KOPT-K1 (cell line): ENCODE results near the gene TMEM271.

Experiments
- H3K27ac ChIP-seq: fragments of 200-600 bp; sonication (generic); 2 replicates; pipeline ENCODE4 v1.5.1; 2016; ENCODE audit warnings: antibody characterized with exemption, mild to moderate bottlenecking, low read depth, low read length; ENCODE audit not compliant: poor library complexity, severe bottlenecking
- H3K36me3 ChIP-seq: fragments of 200-600 bp; sonication (generic); 2 replicates; pipeline ENCODE4 v1.5.1; 2017; ENCODE audit warnings: antibody characterized with exemption, mild to moderate bottlenecking, low read length, moderate library complexity; ENCODE audit not compliant: insufficient read depth
- H3K9me3 ChIP-seq: fragments of 200-600 bp; sonication (generic); 2 replicates; pipeline ENCODE4 v1.5.1; 2017; ENCODE audit warnings: antibody characterized with exemption, low read length, mild to moderate bottlenecking; ENCODE audit not compliant: insufficient read depth, poor library complexity, severe bottlenecking

The TMEM271 gene

DNA sequence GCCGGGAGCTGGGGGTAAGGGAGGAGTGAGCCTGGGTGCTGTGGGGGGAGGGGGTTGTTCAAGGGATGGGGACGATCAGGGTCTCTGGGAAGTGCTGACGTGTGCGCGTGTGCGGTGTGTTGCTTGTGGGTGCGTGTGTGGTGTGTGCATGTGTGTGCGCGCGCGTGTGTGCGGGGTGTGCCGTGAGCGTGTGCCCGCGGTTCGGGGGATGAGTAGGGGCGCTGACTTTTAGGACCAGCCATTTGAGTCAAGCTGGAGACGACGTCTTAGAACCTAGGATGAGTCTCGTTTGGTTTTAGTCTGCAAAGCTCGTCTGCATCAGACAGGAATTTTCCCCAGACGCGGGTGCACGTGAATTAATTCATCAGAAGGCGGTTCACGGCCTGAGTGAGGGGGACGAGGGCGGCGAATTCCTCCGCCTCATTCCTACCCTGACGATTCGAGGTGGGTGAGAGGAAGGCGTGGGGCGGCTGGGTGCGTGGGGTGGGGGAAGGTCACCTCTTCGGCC lies 950 bp upstream of the TMEM271 start:
- H3K9me3 ChIP-seq = peaks cover 44% of the 10 kb centered on the region
- no peak overlapping the region for H3K27ac ChIP-seq

DNA sequence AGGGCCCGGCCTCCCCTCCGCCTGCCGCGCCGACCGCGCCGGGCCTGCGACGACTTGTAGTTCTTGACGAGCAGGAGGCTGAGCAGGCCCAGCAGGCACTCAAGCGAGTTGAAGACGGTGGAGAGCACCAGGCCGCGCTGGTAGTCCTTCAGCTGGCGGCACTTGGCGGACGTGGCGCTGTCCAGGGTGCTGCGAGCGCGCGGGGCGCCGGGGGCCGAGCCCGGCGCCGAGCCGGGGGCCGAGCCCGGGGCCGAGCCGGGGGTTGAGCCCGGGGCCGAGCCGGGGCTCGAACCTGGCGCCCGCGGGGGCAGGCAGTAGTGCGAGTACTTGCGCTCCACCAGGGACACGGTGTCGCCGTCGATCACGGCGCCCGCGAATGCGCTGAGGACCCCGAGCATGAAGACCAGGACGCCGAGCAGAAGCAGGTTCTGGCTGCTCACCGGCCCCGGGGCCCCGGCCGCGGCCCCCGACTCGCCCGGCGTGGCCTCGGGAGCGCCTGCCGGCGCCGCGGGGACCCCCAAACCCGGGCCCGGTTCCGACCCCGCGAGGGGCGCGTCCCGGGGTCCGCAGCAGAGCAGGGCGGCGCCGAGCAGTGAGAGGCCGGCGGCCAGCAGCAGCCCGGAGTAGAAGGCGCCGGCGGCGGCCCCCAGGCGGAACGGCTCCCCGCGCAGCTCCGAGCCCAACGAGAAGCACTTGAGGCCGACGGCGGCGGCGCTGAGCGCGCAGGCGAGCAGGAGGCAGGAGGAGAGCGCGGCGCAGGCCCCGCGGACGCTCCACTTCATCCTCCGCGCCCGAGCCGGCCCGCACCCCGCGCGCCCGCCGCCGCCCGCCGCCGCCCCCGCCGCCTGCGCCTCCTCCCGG lies 584 bp downstream of the TMEM271 start:
- H3K36me3 ChIP-seq = no peaks in the 10 kb centered on the region
- H3K27ac ChIP-seq = no peak overlapping the region
- peaks cover 47% of the 10 kb centered on the region for H3K9me3 ChIP-seq

More for the DNA sequence above, 950 bp upstream of the TMEM271 start:
- H3K36me3 ChIP-seq = no peaks in the 10 kb centered on the region

DNA sequence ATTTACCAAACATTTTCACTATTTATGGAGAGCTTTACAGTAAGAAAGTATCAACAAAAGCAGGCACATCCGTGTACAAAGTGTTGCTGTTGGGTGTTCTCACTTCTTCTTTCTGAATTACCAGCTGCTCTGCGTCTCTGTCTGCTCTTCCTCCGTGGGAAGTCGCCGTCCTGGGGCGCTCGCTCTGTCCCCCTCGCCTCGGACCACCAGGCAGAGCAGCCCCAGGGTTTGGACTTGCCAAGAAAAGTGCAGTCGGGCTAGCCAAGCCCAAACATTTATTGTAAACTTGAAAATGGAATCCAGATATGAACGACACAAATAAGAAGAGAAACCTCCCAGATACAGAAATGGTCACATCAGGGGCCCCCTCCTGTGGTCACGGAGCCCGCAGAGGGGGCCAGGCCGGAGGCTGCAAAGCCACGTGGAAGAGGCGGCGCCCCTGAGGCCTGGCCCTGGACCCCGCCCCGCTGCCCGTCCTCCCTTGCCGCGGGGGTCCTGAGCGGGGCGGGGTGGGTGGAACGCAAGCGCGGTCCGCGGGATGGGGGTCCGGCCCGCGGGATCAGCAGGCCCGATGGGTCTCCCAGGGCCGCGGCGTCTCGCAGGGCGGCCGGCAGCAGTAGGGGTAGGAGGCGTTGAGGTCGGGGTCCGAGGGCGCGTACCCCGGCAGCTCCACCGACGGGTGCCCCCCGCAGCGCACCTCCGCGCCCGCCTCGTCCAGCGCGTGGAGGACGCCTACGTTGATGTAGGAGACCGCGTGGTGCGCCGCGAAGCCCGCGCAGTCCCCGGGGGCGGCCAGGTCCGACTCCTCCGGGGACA lies 1.5 kb downstream of the TMEM271 start:
- Histone ChIP-seq H3K9me3 (peaks cover 51% of the 10 kb centered on the region), H3K36me3 (no peaks in the 10 kb centered on the region), H3K27ac (no peak overlapping the region)

DNA sequence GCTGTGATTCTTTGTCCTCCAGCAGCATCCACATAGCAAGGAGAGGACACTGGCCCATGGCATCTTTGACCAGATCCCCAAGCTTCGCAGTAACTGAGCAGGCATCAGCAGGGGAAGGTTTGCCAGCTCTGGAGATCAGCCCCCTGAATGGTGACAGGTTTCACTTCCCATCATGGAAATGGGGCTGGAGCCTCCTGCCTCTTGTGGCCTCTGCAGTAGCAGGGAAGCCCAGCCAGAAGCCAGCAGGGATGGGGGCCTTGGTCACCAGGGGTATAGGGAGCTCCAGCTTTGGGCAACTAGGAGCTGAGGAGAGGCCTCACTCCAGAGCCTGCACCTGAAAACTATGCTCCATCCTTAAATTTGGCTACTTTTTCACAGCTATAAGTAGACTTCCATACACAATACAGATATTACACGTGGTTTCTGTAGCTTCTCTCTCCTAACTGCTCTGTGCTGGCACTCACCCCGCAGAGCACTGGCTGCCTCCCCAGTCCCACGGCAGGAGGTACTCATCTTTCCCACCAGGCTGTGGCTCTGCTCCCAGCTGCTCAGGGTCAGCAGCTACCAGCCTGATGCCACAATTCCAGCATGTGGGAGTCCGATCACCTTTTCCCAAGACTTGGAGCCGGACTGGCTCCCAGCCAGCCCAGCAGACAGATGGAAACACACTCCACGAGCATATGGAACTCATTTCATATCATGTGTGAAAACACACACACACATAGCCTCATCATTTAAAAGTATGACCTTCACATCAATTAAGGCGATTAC lies 2.8 kb downstream of the TMEM271 start:
- H3K27ac ChIP-seq = no peak overlapping the region
- peaks cover 51% of the 10 kb centered on the region for H3K9me3 ChIP-seq
- H3K36me3 ChIP-seq = no peaks in the 10 kb centered on the region

DNA sequence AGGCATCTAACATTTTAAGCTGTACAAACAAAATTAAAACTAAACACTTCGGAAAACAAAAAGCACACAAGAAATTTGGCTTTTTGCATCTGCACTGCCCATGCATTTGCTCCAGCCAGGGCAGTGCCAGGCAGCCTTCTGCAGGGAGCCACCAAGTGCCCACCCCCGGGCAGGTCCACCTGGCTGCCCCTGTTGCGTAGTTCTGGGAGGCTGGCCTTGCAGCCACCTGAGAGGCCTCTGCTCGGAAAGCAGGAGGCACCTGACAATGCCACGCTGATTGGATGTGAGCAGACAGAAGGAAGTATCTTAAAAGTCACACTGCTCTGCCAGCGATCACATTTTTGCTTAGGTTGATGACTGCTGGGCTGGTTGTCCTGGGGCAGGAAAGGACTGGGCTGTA lies 3.5 kb downstream of the TMEM271 start:
- H3K27ac ChIP-seq = no peak overlapping the region
- H3K36me3 ChIP-seq = no peaks in the 10 kb centered on the region
- H3K9me3 ChIP-seq = peaks cover 44% of the 10 kb centered on the region

DNA sequence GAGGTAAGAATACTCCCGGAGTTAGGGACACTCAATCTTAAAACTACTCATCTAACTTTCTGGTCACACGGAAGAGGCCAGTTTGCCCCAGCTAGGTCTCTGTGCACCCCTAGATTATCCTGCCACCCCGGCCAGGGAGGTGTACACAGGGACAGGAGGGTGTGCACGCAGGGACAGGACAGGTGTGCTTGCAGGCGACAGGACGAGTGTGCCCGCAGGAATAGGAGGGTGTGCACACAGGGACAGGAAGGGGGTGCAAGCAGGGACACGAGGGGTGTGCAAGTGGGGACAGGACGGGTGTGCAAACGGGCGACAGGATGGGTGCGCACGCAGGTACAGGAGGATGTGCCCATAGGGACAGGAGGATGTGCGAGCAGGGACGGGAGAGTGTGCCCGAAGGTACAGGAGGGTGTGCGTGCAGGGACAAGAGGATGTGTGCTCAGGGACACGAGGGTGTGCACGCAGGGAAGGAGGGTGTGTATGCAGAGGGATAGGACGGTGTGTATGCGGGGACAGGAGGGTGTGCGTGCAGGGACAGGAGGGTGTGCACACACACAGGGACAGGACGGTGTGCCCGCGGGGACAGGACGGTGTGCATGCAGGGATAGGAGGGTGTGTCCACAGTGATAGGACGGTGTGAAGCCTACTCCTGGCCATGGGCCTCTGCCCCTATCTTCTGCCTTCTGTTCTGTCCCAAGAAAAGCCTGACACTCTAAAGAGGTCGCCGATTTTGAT lies 4.1 kb downstream of the TMEM271 start:
- H3K27ac ChIP-seq = no peak overlapping the region
- no peaks in the 10 kb centered on the region for H3K36me3 ChIP-seq
- H3K9me3 ChIP-seq = peaks cover 38% of the 10 kb centered on the region

DNA sequence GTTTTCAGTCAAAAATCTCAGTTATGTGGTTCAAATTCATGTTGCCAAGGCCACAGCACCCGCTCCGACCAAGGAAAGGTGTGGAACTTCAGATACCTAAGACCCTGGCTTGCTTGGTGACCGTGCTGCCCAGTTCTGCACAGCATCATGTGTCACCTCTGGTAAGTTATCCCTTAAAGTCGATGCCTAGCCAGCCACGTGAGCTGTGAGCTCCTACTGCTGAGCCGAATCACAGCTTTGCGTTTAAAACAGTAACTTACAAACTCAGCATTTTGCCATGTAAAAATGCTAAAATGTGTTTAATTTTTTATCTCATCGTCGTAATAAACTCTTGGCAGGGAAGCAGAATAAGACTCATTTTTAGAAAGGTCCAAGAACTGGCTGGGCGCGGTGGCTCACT lies 5.3 kb downstream of the TMEM271 start:
- Histone ChIP-seq H3K9me3 (peaks cover 42% of the 10 kb centered on the region), H3K36me3 (no peaks in the 10 kb centered on the region), H3K27ac (no peak overlapping the region)

DNA sequence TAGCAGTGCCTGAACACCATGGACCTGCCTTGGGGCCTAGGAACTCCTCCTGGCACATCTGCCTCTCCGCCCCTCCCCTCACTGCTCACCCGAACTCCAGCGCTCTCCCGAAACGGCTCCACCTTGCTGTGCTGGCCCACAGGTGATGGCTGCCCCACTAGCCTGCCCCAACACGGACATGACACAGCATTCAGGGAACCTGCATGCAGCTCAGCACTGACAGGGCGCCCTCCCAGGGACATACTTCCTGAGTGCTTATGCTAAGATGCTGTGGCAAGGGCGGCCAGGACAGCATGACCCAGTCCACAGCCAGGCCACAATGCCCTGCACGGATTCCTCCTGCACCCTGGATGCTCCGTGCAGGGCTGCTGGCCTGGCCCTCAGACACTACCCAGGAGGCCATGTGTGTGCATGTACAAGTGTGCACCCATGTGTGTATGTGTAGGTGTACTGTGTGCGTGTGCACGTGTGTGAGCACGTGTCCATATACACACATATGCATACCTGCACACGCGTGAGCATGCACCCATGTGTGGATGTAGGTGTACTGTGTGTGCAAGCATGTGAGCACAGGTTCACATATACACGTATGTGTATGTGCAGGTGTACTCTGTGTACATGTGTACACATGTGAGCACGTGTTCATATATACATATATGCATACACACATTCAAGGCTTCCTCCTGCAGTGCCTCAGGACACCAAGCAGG lies 6.0 kb downstream of the TMEM271 start:
- Histone ChIP-seq H3K27ac (no peak overlapping the region), H3K36me3 (no peaks in the 10 kb centered on the region), H3K9me3 (peaks cover 44% of the 10 kb centered on the region)

DNA sequence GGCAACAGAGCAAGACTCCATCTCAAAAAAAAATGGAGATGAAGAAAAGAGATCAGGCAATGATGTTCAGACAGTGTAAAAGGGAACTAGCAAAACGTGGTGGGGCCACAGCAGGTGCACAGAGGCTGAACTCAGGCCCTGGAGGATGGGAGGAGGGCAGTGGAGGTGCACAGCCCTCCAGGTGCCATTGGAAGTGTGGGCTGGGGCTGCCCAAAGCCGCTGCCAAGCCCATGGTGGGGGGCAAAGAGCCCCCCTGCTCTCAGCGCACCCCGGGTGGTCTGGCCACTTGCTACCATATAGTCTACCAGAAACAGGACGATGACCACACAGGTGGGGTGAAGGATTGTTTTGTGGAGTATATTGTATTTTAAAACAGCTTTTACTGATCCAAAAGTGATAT lies 7.1 kb downstream of the TMEM271 start:
- Histone ChIP-seq H3K9me3 (peaks cover 35% of the 10 kb centered on the region), H3K27ac (no peak overlapping the region)

DNA sequence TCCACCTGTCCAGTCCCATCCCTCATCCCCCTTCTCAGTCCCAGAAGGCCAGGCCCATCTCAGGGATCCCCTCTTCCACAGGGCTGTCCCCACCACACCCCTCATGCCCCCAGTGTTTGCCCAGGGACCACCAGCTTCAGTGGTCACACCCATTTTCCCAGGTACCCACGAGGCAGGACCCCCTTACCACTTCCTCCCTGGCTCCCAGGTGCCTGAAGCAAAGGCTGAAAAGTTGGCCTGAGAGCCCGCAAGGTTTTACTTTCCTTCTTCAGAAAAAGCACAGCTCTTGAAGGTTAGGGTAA lies 7.8 kb downstream of the TMEM271 start:
- Histone ChIP-seq H3K27ac (no peak overlapping the region), H3K36me3 (no peaks in the 10 kb centered on the region), H3K9me3 (peaks cover 31% of the 10 kb centered on the region)

More for the DNA sequence above, 7.1 kb downstream of the TMEM271 start:
- no peaks in the 10 kb centered on the region for H3K36me3 ChIP-seq

DNA sequence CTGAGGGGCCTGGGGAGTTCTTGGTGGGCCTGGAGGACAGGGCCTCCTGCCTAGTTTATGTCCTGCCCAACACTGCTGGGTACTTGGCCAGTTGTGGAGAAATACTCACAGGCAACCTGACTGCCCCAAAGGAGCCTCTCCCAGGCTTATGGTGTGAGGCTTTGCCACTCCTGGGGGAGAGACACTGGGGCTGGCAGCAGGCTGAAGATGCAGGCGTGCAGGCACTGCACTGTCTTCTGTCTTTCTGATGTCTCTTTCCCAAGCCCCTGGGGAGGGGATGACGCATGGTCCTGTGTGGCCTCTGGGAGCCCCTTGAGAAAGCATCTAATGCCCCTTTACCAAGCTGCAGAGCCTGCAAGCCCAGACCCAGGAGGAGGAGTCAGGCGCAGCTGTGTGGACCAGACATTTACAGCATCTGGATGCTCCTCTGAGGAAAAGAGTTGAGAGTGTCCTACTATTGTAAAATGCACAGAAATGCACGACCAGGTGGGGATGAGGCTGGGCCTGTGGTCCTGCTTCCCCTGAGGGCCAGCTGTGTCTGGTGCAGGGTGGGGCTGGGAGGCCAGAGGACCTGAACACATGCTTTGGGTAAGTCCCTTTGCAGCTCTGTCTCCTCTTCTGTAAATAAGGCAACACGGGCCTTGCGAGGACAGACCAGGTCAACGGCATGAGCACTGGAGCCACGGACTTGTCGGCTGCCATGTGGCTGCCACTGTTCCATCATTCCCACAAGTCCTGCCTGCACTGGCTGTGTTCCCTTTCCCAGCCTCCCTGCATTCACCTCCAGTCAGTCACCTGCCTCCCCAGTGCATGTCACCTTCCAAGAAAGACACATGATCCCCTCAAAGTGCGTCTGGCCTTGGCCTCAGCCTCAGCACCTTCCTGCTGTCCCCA lies 8.4 kb downstream of the TMEM271 start:
- peaks cover 25% of the 10 kb centered on the region for H3K9me3 ChIP-seq

DNA sequence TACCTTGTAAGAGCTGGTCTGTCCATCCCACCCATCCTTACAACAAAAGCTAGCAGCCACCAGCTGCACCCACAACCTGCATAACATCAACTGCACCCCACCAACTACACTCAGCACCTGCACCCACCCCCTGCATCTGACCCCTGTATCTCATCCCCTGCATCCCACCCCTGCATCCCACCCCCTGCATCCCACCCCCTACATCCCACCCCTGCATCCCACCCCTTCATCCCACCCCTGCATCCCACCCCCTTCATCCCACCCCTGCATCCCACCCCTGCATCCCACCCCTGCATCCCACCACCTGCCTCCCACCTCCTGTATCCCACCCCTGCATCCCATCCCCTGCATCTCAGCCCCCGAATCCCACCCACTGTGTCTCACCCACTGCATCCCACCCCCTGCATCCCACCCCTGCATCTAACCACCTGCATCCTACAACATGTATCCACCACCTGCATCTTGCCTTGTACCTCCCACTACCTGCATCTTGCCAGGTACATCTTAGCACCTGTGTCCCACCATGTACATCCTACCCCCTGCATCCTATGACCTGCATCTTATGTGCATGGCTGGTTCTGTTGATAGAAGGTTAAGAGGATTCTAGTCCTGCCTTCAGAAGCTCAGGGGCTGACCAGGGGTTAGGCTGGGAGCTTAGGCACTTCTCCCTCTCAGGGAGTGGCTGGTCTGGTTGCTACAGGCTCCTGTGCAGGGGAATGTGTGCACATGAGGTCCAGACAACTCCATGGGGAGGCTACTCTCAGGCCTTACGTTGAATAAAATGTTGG lies 9.4 kb downstream of the TMEM271 start:
- H3K27ac ChIP-seq = no peak overlapping the region
- peaks cover 24% of the 10 kb centered on the region for H3K9me3 ChIP-seq
- H3K36me3 ChIP-seq = no peaks in the 10 kb centered on the region

More for the DNA sequence above, 8.4 kb downstream of the TMEM271 start:
- H3K27ac ChIP-seq = no peak overlapping the region
- no peaks in the 10 kb centered on the region for H3K36me3 ChIP-seq
